HAP-1 (cell line): ENCODE data around the gene MAGI2.
A peak's percentile ranks its signal among the peaks of the same experiment; 100 is the strongest.
"Not testable (repeated sequence)": the region's sequence is repeated elsewhere in the genome, so short reads cannot be mapped to it uniquely, and the experiment has no call there.

Experiments
- DNase-seq, 2 experiments: peaks; one replicate each; pipeline ENCODE4 v3.0.0-alpha.2; 2016 to 2020; ENCODE audit warnings: low spot score in 2 of 2
- H3K27me3 ChIP-seq: fragments of 250-450 bp; sonication (Bioruptor Pico); 2 replicates; pipeline ENCODE4 v1.5.1; 2020; ENCODE audit warnings: low read depth, mild to moderate bottlenecking, moderate library complexity
- H3K36me3 ChIP-seq: fragments of 250-450 bp; sonication (Bioruptor Pico); replicated peaks from 2 replicates; pipeline ENCODE4 v1.5.1; 2020; ENCODE audit warnings: mild to moderate bottlenecking
- H3K4me1 ChIP-seq: fragments of 250-450 bp; sonication (Bioruptor Pico); 2 replicates; pipeline ENCODE4 v1.5.1; 2020; ENCODE audit warnings: mild to moderate bottlenecking
- H3K4me3 ChIP-seq: fragments of 250-450 bp; sonication (Bioruptor Pico); 2 replicates; pipeline ENCODE4 v1.5.1; 2020; ENCODE audit warnings: mild to moderate bottlenecking, moderate library complexity
- H3K9me3 ChIP-seq: fragments of 250-450 bp; sonication (Bioruptor Pico); 2 replicates; pipeline ENCODE4 v1.5.1; 2020; ENCODE audit warnings: mild to moderate bottlenecking, moderate library complexity
- in situ Hi-C: fragments of 300-500 bp; cut with MboI; formaldehyde crosslinking; loops from 3 replicates; pipeline ENCODE4 v1.14.3; 2020; ENCODE audit warnings: low sequenced_read_pairs, inconsistent platforms, mixed read lengths

Gene MAGI2

DNA sequence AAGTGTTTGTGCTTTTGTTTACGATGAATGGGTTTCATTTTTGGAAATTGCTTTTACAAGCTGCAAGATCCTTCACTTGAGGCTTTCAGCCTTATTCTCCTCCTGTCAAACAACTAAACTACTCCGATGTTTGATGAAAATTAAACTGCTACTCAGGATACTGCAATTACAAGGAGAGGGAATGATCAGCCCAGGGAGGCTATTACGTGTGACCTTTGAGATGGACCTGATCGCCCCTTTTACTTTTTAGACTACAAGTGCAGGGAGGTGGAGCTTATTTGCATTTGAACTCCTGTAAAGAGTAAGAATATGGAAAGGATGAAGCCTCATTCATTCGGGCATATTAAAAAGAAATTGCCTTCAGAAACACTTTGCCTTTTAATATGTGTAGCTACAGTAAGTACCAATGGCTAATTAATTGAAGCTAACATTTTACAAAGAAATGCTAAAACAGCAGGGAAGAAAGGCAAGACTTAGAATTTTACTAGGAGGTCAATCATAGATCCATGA lies 1435.8 kb downstream of the MAGI2 start:
- no peaks in the 10 kb centered on the region for H3K27me3 ChIP-seq
- in situ Hi-C loops: no loop called here
- peak; percentile 66 to 95 for DNase-seq
- H3K4me1 ChIP-seq: peaks cover 22% of the 10 kb centered on the region
- no peak overlapping the region for H3K4me3 ChIP-seq
- H3K9me3 ChIP-seq: no peaks in the 10 kb centered on the region
- H3K36me3 ChIP-seq: no peaks in the 10 kb centered on the region

DNA sequence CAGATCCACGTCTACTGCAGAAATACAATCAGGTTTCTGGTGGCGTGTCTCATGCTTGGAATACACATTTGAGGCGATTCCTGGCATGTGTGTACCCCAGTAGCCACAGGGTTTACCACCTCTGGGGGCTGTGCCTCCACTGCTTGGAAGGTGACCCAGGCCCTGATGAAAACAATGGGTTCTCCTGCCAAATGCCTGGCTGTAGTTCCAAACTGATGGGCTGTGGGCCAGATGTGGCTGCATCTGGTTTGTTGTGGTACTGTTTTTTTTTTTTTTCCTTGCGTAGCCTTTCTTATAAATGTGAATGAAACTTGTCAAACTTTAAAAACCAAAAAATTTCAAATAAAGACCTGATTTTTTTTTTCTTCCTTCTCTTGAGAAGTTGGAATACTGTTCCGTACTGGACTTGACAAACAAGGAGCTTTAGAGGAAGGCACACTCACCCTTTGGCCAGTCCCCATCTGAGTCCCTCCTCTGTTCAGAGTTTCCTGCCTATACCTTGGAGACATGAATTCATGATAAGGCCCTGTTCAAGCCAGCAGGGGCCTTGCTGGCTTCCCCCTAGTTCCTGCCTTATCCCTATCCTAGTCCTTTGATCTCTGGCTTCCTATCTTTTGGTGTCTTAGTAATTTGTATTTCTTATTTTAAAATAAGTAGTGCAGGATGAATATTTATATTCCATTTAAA lies 1437.8 kb downstream of the MAGI2 start:
- no peaks in the 10 kb centered on the region for H3K27me3 ChIP-seq
- in situ Hi-C loops: no loop called here
- no peak for DNase-seq

DNA sequence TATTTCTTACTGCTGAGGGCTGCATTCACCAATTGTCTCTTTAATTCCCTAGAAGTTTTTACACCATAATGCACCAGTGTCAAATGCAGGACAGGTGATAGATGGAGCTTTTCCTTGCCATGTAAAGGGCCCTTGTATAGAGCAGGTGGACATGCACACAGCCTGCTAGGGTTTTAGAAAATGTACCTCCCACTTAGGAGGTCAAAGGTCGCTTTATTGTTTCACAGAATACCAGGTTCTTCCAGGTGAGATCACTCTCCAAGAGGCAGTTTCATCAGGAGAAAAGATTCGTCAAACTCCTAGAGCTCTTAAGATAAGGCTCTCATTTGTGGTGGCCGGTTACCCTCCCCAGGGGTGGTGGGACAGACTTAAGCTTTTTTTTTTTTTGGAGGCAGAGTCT lies 1439.1 kb downstream of the MAGI2 start:
- no peaks in the 10 kb centered on the region for H3K36me3 ChIP-seq
- in situ Hi-C loops: no loop called here
- no peak overlapping the region for H3K4me3 ChIP-seq
- H3K9me3 ChIP-seq: no peaks in the 10 kb centered on the region
- H3K4me1 ChIP-seq: peaks cover 19% of the 10 kb centered on the region
- no peaks in the 10 kb centered on the region for H3K27me3 ChIP-seq
- no peak for DNase-seq

More for the DNA sequence above, 1437.8 kb downstream of the MAGI2 start:
- Histone ChIP-seq H3K4me1 (peaks cover 22% of the 10 kb centered on the region), H3K36me3 (no peaks in the 10 kb centered on the region), H3K4me3 (no peak overlapping the region), H3K9me3 (no peaks in the 10 kb centered on the region)

DNA sequence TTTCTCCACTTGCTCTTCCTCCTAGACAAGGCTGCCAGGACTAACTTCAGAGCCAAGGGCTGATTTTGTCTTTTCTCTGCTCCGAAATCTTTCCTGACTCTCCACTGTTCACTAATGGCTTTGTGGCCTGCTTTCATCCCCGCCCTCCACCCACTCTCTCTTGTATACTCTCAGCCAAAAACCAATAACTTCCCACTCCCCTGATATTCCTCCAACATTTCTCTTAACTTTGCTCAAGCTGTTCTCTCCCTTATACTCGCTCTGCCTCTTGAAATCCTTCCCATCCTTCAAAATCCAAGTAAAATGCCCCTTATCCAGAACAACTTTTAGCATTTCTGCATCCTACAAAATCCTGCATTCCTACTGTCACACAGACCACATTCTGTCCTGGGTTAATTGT lies 1440.1 kb downstream of the MAGI2 start:
- DNase-seq: no peak
- Histone ChIP-seq H3K4me1 (peaks cover 13% of the 10 kb centered on the region), H3K4me3 (no peak overlapping the region), H3K27me3 (no peaks in the 10 kb centered on the region), H3K36me3 (no peaks in the 10 kb centered on the region), H3K9me3 (no peaks in the 10 kb centered on the region)
- in situ Hi-C loops: no loop called here

DNA sequence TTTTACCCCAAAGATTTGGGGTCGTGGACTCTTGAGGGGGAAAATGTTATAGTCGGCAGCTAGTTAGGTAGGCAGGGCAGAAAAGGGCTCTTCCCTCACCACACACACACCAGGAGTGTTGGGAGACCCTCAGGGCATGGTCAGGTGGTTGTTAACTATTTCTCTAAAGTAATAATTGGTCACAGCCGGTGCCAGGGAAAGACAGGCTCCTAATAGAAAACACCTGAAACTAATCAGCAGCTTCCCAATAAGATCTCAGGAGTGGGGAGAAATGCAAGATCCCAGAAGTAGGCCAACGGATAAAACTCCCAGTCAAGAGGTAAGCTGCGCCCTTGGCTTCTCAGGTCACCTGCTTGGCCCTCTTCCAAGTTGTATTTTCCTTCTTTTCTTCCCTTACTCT lies 1441.8 kb downstream of the MAGI2 start:
- no peaks in the 10 kb centered on the region for H3K27me3 ChIP-seq
- no peak overlapping the region for H3K4me3 ChIP-seq
- H3K9me3 ChIP-seq: no peaks in the 10 kb centered on the region
- H3K36me3 ChIP-seq: no peaks in the 10 kb centered on the region
- DNase-seq: no peak
- in situ Hi-C loops: no loop called here
- H3K4me1 ChIP-seq: 0 out of 2 replicates have a peak, but pooled peaks cover under 1% of the 10 kb centered on the region

DNA sequence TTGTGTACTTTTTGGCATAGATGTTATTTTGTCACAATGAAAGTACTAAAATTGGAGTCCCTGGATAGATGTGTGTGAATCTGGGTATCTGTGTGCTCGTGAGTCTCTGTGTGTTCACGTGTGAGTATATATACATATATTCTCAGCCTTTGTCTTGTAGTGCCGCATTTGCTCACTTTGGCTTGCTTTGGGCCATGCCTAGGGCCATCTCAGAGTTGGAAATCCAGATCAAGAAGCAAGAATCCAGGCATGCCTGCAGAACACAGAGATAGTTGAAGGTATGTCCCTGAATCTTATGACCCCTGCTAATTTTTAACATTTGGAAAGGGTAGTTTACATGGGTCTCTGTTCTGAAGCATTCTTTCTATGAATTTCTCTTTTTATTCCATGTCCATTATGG lies 1446.2 kb downstream of the MAGI2 start:
- in situ Hi-C loops: no loop called here
- Histone ChIP-seq H3K27me3 (no peaks in the 10 kb centered on the region), H3K36me3 (no peaks in the 10 kb centered on the region), H3K9me3 (no peaks in the 10 kb centered on the region), H3K4me1 (no peaks in the 10 kb centered on the region), H3K4me3 (no peak overlapping the region)
- DNase-seq: no peak

DNA sequence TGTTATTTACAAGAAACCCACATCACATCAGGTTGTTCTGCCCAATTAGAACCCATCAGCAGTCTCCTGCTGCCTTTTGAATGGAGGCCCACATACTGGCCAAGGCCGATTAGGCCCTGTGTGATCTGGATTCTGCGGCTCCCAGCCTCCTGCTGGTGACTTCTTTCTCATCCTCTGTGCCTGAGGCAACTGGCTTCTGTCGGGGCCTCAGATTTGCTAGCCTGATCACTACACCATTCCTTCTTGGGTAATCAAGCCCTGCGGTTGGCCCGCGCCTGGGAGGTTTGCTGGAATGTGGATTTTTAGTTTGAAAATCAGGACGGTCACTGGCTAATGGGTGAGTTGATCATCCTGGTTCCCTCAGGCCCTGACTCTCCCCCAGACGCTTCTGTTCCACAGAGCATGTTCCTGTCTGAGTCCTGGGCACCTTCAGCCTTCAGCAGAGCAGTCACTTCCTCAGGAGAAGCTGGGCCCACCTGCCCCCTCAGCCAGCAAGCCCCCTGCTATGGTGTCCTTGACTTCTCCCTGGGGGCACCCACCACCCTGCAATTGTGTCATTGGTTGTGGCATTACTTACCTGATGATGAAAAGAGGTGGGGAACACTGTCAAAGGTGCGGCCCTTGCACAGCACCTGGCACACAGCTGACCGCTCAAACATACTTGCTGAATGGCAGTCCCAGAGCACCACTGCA lies 1447.3 kb downstream of the MAGI2 start:
- Histone ChIP-seq H3K9me3 (no peaks in the 10 kb centered on the region), H3K4me1 (no peaks in the 10 kb centered on the region), H3K4me3 (no peak overlapping the region), H3K36me3 (no peaks in the 10 kb centered on the region), H3K27me3 (no peaks in the 10 kb centered on the region)
- in situ Hi-C loops: no loop called here
- no peak for DNase-seq

DNA sequence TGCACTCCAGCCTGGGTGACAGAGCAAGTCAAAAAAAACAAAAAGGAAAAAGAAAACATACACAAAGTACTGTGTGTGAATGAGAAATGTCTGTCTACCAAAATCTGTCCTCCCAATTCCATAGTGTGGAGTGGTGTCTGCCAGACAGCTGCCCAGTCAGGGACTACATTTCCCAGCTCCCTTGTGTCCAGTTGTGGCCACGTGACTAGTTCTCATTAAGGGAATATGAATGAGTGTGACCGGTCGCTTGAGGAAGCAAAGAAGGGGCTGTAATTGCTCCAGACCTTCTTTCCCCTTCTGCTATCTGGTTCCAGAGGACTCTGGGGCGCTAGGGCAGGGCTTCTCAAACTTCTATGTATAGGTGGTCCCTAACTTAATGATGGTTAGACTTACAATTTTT lies 1450.8 kb downstream of the MAGI2 start:
- Histone ChIP-seq H3K4me1 (no peaks in the 10 kb centered on the region), H3K36me3 (no peaks in the 10 kb centered on the region), H3K4me3 (no peak overlapping the region), H3K27me3 (no peaks in the 10 kb centered on the region), H3K9me3 (no peaks in the 10 kb centered on the region)
- DNase-seq: no peak
- in situ Hi-C loops: no loop called here

DNA sequence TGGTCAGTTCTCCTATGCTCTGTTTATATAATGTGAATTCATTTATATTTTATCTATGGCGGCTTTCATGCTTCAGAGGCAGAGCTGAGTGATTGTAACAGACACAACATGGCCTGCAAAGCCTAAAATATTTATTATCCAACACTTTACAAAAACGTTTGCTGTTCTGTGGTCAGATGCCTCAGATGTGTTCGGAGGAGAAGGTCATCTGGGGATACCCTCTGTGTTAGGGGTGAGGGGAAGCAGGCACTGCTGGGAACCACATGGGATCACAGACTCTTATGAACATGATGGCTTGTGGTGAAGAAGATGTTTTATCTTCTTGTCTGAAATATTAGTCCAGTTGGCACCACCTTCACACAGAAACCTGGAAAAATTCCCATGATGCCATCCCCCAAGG lies 1451.4 kb downstream of the MAGI2 start:
- Histone ChIP-seq H3K9me3 (no peaks in the 10 kb centered on the region), H3K27me3 (no peaks in the 10 kb centered on the region), H3K36me3 (no peaks in the 10 kb centered on the region), H3K4me3 (no peak overlapping the region), H3K4me1 (no peaks in the 10 kb centered on the region)
- in situ Hi-C loops: no loop called here
- no peak for DNase-seq

DNA sequence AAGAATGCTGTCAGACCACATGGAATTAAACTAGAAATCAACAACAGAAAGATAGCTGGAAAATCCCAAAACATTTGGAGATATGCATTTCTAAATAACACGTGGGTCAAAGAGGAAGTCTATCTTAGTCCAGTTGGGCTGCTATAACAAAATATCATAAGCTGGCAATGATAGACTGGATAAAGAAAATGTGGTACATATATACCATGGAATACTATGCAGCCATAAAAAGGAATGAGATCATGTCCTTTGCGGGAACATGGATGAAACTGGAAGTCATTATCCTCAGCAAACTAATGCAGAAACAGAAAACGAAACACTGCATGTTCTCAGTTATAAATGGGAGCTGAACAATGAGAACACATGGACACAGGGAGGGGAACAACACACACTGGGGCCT lies 1454.3 kb downstream of the MAGI2 start:
- H3K36me3 ChIP-seq, H3K4me3 ChIP-seq, in situ Hi-C loops, H3K9me3 ChIP-seq, H3K27me3 ChIP-seq, H3K4me1 ChIP-seq, DNase-seq: not testable (repeated sequence)

DNA sequence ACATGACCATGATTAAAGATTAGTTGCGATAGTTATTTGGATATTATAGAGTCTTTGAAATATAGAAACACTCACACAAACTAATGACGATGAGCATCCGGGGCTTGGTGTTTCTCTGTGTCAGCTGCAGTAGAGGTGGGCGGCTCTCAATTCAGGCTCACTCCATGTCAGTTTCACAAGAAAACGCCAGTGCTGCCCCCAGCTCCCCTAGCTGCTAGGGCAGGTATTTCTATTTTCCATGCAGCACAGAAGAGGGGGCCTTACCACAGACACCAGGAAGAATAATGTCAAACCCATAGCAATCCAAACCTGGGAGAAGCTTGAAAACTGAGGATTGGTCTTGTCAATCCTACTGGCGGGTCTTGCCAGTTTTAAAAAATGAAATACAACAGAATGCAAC lies 1457.8 kb downstream of the MAGI2 start:
- Histone ChIP-seq H3K4me3 (no peak overlapping the region), H3K36me3 (no peaks in the 10 kb centered on the region), H3K4me1 (no peaks in the 10 kb centered on the region), H3K27me3 (no peaks in the 10 kb centered on the region), H3K9me3 (no peaks in the 10 kb centered on the region)
- in situ Hi-C loops: no loop called here
- peak in 1 of 2 experiments; percentile 27 for DNase-seq

DNA sequence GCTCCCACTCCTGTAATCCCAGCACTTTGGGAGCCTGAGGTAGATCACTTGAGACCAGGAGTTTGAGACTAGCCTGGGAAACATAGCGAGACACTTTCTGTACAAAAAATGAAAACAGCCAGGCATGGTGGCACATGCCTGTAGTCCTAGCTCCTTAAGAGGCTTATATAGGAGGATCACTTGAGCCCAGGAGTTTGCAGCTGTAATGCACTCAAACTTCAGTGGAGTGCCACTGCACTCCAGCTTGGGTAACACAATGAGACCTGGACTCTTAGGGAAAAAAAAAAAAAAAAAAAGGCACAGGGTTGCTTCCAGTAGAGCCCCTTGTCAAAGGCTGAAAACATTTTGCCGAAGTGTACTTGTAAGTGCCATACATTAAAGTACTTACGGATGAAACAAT lies 1459.6 kb downstream of the MAGI2 start:
- no peak overlapping the region for H3K4me3 ChIP-seq
- no peaks in the 10 kb centered on the region for H3K4me1 ChIP-seq
- in situ Hi-C loops: no loop called here
- H3K36me3 ChIP-seq: no peaks in the 10 kb centered on the region
- no peak for DNase-seq
- no peaks in the 10 kb centered on the region for H3K27me3 ChIP-seq
- H3K9me3 ChIP-seq: no peaks in the 10 kb centered on the region

DNA sequence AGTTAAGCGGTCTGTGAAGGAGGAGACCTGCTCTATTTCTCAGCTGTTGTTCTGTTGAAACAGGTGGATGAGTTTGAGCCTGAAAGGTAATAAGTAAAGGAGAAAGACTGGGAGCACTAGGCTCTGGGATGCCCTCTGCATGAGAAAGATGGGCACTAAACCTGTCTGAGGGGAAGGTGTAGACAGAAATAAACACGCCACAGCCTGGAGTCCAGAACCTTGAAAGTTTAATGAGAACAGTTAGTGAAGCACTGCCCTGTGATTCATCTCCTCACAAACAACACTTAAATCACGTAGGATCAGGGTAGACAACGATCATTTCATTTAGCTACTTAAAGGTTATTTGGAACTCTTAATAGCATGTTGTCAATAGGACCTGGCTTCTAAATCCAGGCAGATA lies 1461.8 kb downstream of the MAGI2 start:
- no peak for DNase-seq
- Histone ChIP-seq H3K27me3 (no peaks in the 10 kb centered on the region), H3K4me1 (no peaks in the 10 kb centered on the region), H3K36me3 (no peaks in the 10 kb centered on the region), H3K9me3 (no peaks in the 10 kb centered on the region), H3K4me3 (no peak overlapping the region)
- in situ Hi-C loops: no loop called here

DNA sequence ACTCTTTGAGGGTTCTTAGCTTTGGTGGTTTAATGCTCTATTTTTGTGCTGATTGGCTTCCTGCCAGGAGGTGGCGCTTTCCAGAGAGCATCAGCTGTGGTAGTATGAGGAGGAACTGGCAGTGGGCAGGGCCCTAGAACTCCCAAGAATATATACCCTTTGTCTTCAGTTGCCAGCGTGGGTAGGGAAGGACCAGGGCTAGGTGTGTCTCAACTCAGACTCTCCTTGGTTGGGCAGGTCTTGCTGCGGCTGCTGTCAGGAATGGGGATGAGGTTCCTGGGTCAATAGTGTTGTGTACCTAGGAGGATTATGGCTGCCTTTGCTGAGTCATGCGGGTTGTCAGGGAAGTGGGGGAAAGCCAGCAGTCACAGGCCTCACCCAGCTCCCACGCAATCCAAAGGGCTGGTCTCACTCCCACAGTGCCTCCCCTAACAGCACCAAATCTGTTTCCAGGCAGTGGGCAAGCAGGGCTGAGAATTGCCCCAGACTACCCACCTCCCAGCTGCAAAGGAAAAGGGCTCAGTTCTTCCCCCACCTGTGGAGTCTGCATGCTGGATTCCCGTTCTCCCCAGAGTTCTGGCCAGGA lies 1463.4 kb downstream of the MAGI2 start:
- no peaks in the 10 kb centered on the region for H3K9me3 ChIP-seq
- DNase-seq: peak in 1 of 2 experiments; percentile 66
- no peaks in the 10 kb centered on the region for H3K36me3 ChIP-seq
- H3K27me3 ChIP-seq: no peaks in the 10 kb centered on the region
- H3K4me3 ChIP-seq: no peak overlapping the region
- no peaks in the 10 kb centered on the region for H3K4me1 ChIP-seq
- in situ Hi-C loops: no loop called here
